NT2/D1 (cell line): ENCODE measurements around the gene CADM2.

Source experiments
- DNase-seq: peaks from one replicate; pipeline ENCODE4 v3.0.0-alpha.2; 2011; ENCODE audit warnings: low read depth, low spot score
- H3K27me3 ChIP-seq: 2 replicates; pipeline ENCODE4 v1.6.0; 2011; ENCODE audit warnings: mild to moderate bottlenecking; ENCODE audit not compliant: insufficient read length, insufficient read depth
- H3K36me3 ChIP-seq: 2 replicates; pipeline ENCODE4 v1.6.1; 2011; ENCODE audit warnings: mild to moderate bottlenecking, low read length, mixed read lengths; ENCODE audit not compliant: insufficient read depth, insufficient read length
- H3K4me1 ChIP-seq: 2 replicates; pipeline ENCODE4 v1.5.1; 2011; ENCODE audit not compliant: insufficient read depth, insufficient read length
- H3K4me3 ChIP-seq: 2 replicates; pipeline ENCODE4 v1.5.1; 2011; ENCODE audit warnings: low read depth; ENCODE audit not compliant: insufficient read length
- H3K9ac ChIP-seq: 2 replicates; pipeline ENCODE4 v1.6.0; 2011; ENCODE audit warnings: low read depth; ENCODE audit not compliant: insufficient read length
- H3K9me3 ChIP-seq: 2 replicates; pipeline ENCODE4 v1.5.1; 2011; ENCODE audit warnings: mild to moderate bottlenecking, low read length; ENCODE audit not compliant: insufficient read depth
- SUZ12 ChIP-seq: IDR thresholded peaks from 2 replicates; pipeline ENCODE4 v1.6.1; 2011; ENCODE audit not compliant: insufficient read length, insufficient read depth; ENCODE audit errors: extremely low read depth
- YY1 ChIP-seq: IDR thresholded peaks from 2 replicates; pipeline ENCODE4 v1.6.1; 2011; ENCODE audit not compliant: insufficient read length, insufficient read depth
- ZNF274 ChIP-seq: IDR thresholded peaks from 2 replicates; pipeline ENCODE4 v1.6.1; 2011; ENCODE audit warnings: mild to moderate bottlenecking, low read depth, low read length

Gene CADM2

GRCh38 chr3:85041562-85042055 lies 82.8 kb downstream of the CADM2 start:
- TF ChIP-seq YY1 (no peak), SUZ12 (no peak), ZNF274 (no peak)
- Histone ChIP-seq H3K36me3 (no peaks in the 10 kb centered on the region), H3K27me3 (no peaks in the 10 kb centered on the region), H3K4me1 (no peaks in the 10 kb centered on the region), H3K9ac (no peak overlapping the region), H3K9me3 (no peaks in the 10 kb centered on the region), H3K4me3 (no peak overlapping the region)
- no peak for DNase-seq

- Histone ChIP-seq H3K36me3 (no peaks in the 10 kb centered on the region), H3K27me3 (no peaks in the 10 kb centered on the region), H3K4me3 (no peak overlapping the region), H3K9ac (no peak overlapping the region), H3K4me1 (no peaks in the 10 kb centered on the region), H3K9me3 (no peaks in the 10 kb centered on the region)
- no peak for TF ChIP-seq YY1
- no peak for TF ChIP-seq SUZ12
- DNase-seq, result no peak
Measured at GRCh38 chr3:85050821-85051220, 92.0 kb downstream of the CADM2 start.

- H3K4me3 ChIP-seq, result no peak overlapping the region
- no peaks in the 10 kb centered on the region for H3K4me1 ChIP-seq
- DNase-seq, result no peak
Measured at GRCh38 chr3:85051786-85052185, 93.0 kb downstream of the CADM2 start.

GRCh38 chr3:85053626-85054025 lies 94.8 kb downstream of the CADM2 start:
- Histone ChIP-seq H3K4me3 (no peak overlapping the region), H3K36me3 (no peaks in the 10 kb centered on the region), H3K9me3 (no peaks in the 10 kb centered on the region), H3K27me3 (no peaks in the 10 kb centered on the region), H3K9ac (no peak overlapping the region), H3K4me1 (no peaks in the 10 kb centered on the region)
- no peak for TF ChIP-seq SUZ12
- no peak for TF ChIP-seq YY1
- TF ChIP-seq ZNF274, result no peak
- DNase-seq, result no peak

More at GRCh38 chr3:85051786-85052185, 93.0 kb downstream of the CADM2 start:
- Histone ChIP-seq H3K36me3 (no peaks in the 10 kb centered on the region), H3K9me3 (no peaks in the 10 kb centered on the region), H3K27me3 (no peaks in the 10 kb centered on the region), H3K9ac (no peak overlapping the region)
- TF ChIP-seq SUZ12 (no peak), ZNF274 (no peak), YY1 (no peak)

GRCh38 chr3:85054579-85054978 lies 95.8 kb downstream of the CADM2 start:
- no peak for TF ChIP-seq YY1
- TF ChIP-seq SUZ12, result no peak
- TF ChIP-seq ZNF274, result no peak
- no peaks in the 10 kb centered on the region for H3K36me3 ChIP-seq
- no peaks in the 10 kb centered on the region for H3K9me3 ChIP-seq
- no peak overlapping the region for H3K4me3 ChIP-seq
- no peak for DNase-seq
- H3K4me1 ChIP-seq, result no peaks in the 10 kb centered on the region
- H3K9ac ChIP-seq, result no peak overlapping the region
- H3K27me3 ChIP-seq, result no peaks in the 10 kb centered on the region

GRCh38 chr3:85068911-85069310 lies 110.1 kb downstream of the CADM2 start:
- Histone ChIP-seq H3K36me3 (no peaks in the 10 kb centered on the region), H3K27me3 (no peaks in the 10 kb centered on the region), H3K9me3 (no peaks in the 10 kb centered on the region), H3K4me3 (no peak overlapping the region), H3K9ac (no peak overlapping the region), H3K4me1 (no peaks in the 10 kb centered on the region)
- no peak for TF ChIP-seq ZNF274
- TF ChIP-seq YY1, result no peak
- no peak for TF ChIP-seq SUZ12
- no peak for DNase-seq

GRCh38 chr3:85074003-85074402 lies 115.2 kb downstream of the CADM2 start:
- no peak for DNase-seq
- no peaks in the 10 kb centered on the region for H3K36me3 ChIP-seq
- no peak overlapping the region for H3K9ac ChIP-seq
- H3K9me3 ChIP-seq, result no peaks in the 10 kb centered on the region
- no peaks in the 10 kb centered on the region for H3K27me3 ChIP-seq
- no peak overlapping the region for H3K4me3 ChIP-seq
- no peaks in the 10 kb centered on the region for H3K4me1 ChIP-seq
- TF ChIP-seq SUZ12, result no peak
- TF ChIP-seq YY1, result no peak
- no peak for TF ChIP-seq ZNF274

- Histone ChIP-seq H3K9me3 (no peaks in the 10 kb centered on the region), H3K4me1 (no peaks in the 10 kb centered on the region), H3K36me3 (no peaks in the 10 kb centered on the region), H3K9ac (no peak overlapping the region), H3K4me3 (no peak overlapping the region), H3K27me3 (no peaks in the 10 kb centered on the region)
- TF ChIP-seq ZNF274 (no peak), SUZ12 (no peak), YY1 (no peak)
- no peak for DNase-seq
Measured at GRCh38 chr3:85075663-85076062, 116.9 kb downstream of the CADM2 start.
